Suppressor macrophage treated with lipopolysaccharide for 4 hours (primary cell): ENCODE results near the gene PDCD2L.
"Not testable (repeated sequence)": the region's sequence is repeated elsewhere in the genome, so short reads cannot be mapped to it uniquely, and the experiment has no call there.

Experiments used
- DNase-seq: peaks from one replicate; pipeline ENCODE4 v3.0.0-alpha.2; 2020

The PDCD2L gene

DNA sequence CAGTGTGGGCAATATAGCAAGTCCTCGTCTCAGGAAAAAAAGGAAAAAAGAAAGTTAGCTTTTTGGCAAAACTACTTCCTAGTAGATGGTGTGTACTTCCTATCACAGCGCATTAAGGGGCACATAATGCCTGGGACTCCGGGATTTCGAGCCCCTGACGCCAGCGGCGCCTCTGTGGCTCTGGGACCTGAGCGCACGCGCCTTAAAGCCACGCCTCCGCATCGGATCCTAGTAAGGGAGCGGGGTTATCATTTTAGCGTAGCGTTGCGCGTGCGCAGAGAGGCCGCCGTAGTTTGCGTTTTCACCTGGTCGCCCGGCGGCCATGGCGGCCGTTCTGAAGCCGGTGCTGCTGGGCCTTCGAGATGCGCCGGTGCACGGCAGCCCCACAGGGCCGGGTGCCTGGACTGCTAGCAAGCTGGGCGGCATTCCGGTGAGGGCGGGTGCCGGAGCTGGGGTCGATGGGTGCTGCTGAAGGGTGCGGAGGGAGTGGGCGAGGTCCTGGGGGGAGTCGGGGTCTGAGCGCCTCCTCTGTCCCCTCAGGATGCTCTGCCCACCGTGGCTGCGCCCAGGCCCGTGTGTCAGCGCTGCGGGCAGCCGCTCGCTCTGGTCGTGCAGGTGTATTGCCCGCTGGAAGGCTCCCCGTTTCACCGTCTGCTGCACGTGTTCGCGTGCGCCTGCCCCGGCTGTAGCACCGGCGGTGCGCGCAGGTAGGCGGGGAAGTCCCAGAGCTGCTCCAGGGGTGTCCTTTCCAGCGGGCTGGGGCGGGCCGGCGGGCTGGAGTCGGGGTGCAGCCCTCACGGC is at the start of gene PDCD2L:
PDCD2L (plus strand) TSS at position 291 of the 801 bp plus-strand sequence; CDS start at position 323, 32 bp downstream.
- DNase-seq = peak; percentile 94

DNA sequence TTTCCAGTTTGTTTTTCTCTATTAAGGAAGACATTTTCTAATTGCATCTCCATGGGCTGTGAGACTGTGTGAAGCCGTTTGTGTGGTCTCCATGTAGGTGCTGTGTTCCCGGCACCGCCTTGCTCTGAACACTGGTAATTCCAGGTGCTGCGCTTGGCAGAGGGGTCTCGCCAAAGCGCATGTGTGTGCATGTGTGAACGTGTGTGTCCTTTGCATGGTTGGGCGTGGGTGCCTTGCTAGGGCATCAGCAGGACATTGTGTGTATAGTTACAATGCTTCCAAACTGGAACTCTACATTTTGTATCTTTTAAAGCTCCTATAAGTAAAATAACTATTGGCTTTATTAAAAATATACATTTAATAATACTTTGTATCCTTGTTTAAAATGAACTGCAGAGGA is 49.0 kb upstream of the PDCD2L start:
- DNase-seq = no peak

- no peak for DNase-seq
These were observed 47.3 kb upstream of the PDCD2L start for GRCh38 chr19:34356875-34357274.

- no peak for DNase-seq
These were observed 46.8 kb upstream of the PDCD2L start for GRCh38 chr19:34357431-34357830.

GRCh38 chr19:34359140-34359953 is 44.9 kb upstream of the PDCD2L start:
- DNase-seq = peak; percentile 100

GRCh38 chr19:34359954-34360315 is 44.3 kb upstream of the PDCD2L start:
- DNase-seq = no peak

DNA sequence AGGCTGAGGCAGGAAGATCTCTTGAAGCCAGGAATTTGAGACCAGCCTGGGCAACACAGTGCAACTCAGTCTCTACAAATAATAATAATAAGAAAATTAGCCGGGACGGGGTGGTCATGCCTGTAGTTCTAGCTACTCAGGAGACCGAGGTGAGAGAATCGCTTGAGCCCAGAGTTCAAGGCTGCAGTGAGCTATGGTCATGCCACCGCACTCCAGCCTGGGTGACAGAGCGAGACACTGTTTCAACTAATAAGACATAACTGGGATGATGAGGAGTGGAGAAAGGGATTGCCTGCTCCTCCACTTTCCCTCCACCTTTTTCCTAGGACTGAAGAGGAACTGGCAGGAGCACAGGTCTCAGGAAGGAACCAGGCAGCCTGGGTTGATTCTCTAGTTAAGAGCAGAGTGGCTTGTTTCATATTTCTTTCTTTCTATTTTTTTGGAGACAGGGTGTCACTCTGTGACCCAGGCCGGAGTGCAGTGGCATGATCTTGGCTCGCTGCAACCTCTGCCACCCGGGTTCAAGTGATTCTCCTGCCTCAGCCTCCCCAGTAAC is 43.8 kb upstream of the PDCD2L start:
- no peak for DNase-seq

GRCh38 chr19:34362679-34363069 is 41.5 kb upstream of the PDCD2L start:
- DNase-seq = no peak

DNA sequence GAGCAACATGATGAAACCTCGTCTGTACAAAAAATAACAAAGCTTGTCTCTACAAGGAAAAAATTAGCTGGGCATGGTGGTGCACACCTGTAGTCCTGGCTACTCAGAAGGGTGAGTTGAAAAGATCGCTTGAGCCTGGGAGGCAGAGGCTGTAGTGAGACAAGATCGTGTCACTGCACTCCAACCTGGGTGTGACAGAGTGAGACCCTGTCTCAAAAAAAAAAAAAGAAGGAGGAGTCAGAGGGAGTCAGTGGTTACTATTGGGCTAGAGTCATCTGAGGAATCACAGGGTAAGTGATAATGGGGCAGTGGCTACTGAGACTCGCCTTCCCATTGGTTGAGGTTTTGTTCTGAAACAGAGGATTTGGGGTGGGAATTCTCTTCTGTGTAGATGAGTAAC is 41.1 kb upstream of the PDCD2L start:
- DNase-seq = no peak

DNA sequence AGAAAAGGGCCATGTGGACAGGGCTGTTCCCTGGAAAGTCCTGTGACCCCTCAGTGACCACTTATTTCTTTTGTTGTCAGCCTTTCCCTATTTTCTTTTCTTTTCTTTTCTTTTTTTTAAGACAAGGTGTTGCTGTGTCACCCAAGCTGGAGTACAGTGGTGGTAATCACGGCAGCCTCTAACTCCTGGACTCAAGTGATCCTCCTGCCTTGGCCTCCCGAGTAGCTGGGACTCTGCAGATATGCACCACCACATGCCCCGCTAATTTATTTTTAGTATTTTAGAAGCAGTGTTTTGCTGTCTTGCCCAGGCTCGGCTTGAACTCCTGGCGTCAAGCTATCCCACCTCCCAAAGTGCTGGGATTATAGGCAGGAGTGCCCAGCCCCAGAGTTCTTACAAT is 40.3 kb upstream of the PDCD2L start:
- no peak for DNase-seq

DNA sequence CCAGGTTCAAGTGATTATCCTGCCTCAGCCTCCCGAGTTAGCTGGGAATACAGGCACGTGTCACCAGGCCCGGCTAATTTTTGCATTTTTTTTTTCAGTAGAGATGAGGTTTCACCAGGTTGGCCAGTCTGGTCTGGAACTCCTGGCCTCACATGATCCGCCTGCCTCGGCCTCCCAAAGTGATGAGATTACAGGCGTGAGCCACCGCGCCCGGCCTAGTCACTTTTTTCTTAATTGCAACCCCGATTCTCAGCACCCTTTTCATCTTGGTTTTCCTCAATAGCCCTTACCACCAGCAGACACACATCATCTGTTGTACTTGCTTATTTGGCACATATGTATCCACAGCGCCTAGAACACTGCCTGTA is 39.8 kb upstream of the PDCD2L start:
- DNase-seq = no peak

DNA sequence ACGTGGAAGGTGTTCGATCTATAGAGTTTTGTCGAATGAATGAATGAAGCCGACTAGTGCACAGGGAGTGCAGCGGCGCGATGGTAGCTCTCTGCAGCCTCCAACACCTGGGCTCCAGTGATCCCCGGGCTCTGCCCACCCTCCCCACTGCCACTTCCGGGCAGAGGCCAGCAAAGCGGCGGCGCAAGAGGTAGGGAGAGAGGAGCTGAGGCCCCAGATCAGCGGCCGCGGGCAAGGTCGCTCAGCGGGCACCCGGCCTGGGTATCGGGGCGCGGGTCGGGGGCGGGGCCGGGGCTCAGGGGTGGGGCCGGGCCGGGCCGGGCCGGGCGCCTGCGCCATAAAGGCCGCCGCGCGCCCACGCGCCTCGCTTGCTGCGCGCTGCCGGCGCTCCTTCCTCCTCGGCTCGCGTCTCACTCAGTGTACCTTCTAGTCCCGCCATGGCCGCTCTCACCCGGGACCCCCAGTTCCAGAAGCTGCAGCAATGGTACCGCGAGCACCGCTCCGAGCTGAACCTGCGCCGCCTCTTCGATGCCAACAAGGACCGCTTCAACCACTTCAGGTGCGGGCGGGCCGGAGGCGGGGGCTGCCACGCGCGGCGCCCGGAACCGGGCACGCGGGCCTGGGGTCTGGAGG is 39.3 kb upstream of the PDCD2L start, which contains the start of gene GPI:
GPI (plus strand) TSS at position 367 of the 633 bp plus-strand sequence; CDS start at position 438, 71 bp downstream.
- peak; percentile 85 for DNase-seq

- DNase-seq = peak; percentile 38
These were observed 38.5 kb upstream of the PDCD2L start for GRCh38 chr19:34365463-34366401.

GRCh38 chr19:34366738-34367623 is 37.2 kb upstream of the PDCD2L start:
- DNase-seq = peak; percentile 22

GRCh38 chr19:34367624-34367957 is 36.6 kb upstream of the PDCD2L start:
- no peak for DNase-seq

DNA sequence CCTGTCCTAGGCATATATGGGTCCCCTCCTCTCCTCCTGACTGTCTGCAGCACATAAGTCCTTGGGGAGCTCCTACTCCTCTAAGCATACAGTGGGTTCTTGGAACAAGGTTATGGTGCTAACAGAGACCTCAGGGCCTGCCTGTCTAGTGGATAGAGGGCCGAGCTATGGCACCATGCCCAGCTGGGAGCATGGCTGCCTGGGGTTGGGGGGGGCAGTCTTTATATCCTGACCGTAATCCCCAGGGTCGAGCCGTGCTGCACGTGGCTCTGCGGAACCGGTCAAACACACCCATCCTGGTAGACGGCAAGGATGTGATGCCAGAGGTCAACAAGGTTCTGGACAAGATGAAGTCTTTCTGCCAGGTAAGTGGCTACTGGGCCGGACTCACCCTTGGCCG is 35.9 kb upstream of the PDCD2L start:
- DNase-seq = no peak

DNA sequence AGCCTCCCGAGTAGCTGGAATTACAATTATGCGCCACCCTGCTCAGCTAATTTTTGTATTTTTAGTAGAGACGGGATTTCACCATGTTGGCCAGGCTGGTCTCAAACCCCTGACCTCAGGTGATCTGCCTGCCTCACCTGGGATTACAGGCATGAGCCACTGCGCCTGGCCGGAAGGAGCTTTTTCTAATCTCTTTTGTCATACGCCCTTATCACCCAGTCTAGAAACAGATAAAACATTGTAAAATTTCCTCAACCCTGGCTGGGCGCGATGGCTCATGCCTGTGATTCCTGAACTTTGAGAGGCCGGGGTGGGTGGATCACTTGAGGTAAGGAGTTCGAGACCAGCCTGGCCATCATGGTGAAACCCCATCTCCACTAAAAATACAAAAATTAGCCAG is 35.0 kb upstream of the PDCD2L start:
- not testable (repeated sequence) for DNase-seq

DNA sequence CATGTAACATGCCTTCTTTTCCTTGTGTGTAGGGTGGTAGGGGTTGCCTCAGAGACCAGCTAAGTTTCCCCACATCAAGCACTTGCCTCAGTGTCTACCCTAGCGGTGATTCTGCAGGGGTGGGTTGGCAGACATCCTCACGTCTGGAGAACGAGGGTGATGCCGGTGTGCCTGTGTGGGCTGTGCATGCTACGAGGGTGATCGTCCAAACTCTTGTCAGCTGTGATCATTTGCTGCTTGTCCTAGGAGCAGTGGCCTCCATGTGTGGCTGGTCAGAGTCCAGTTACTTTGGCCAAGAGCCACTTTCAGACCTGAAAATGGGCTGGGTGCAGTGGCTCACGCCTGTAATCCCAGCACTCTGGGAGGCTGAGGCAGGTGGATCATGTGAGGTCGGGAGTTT is 34.1 kb upstream of the PDCD2L start:
- no peak for DNase-seq

DNA sequence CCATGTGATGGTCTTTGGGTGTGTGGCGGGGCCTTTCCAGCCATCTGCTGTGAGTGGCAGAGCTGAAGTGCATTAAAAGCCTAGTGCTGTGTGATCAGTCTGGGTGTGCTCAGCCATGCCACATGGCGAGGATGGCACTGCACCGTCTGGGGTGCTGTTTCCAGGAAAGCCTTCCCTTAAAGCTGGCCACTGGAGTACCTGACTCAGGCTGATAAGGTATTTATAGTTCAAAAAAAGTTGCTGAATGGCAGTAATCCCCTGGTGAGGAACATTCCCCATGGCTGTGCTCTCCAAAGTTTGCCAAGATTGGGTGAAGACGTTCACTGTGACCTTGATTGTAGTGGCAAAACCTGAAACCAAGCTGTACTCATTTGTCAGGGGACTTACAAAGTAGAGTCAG is 33.2 kb upstream of the PDCD2L start:
- no peak for DNase-seq

DNA sequence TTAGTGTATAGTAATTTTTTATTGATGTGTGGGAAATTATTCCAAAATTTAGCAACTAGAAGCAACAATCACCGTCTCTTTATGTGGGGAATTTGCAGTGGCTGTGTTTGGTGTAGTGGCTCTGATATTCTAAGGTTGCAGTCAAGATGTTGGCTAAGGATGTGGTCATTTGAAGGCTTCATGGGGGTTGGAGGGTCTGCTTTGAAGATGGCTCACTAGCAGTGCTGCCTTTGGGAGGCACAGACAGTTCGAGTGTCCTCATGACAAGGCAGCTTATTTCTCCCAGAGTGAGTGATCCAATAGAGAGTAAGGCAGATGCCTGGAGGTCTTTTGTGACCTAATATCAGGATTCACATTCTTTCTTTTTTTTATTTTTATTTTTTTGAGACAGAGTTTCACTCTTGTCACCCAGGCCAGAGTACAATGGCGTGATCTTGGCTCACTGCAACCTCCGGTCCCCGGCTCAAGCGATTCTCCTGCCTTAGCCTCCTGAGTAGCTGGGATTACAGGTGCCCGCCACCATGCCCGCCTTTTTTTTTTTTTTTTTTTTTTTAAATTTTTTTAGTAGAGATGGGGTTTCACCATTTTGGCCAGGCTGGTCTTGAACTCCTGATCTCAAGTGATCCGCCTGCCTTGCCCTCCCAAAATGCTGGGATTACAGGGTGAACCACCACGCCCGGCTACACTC is 30.5 kb upstream of the PDCD2L start:
- DNase-seq = no peak

DNA sequence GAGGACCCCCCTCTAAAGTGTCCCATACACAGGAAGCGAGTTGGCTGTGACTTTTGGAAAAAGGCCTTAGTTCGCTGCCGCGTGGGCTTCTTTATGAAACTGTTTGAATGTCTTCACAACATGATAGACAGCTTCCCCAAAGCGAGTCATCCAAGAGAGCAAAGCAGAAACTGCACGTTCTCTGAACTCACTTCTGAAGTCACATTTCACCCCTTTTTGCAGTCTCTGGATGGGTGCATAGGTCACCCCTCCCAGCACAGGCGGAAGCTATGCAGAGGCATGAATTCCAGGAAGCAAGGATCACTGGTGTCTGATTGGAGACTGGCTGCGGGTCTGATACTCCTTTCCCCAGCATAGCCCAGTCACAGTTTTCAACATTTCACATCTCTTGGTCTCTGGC is 28.6 kb upstream of the PDCD2L start:
- peak; percentile 23 for DNase-seq
